RKO (cell line): Measurements from ENCODE around the gene NRG2.

Source experiments
- DNase-seq: peaks from one replicate; pipeline ENCODE4 v3.0.0-alpha.2; 2016; ENCODE audit warnings: low spot score

The NRG2 gene

GRCh38 chr5:139836469-139837208 lies 206.5 kb downstream of the NRG2 start:
- DNase-seq, result no peak

- no peak for DNase-seq
These were observed 207.4 kb downstream of the NRG2 start for GRCh38 chr5:139835656-139836055.

GRCh38 chr5:139833525-139833924 lies 209.6 kb downstream of the NRG2 start:
- DNase-seq, result no peak

GRCh38 chr5:139831624-139832023 lies 211.5 kb downstream of the NRG2 start:
- no peak for DNase-seq

- DNase-seq, result no peak
These were observed 213.6 kb downstream of the NRG2 start for GRCh38 chr5:139829471-139829870.

GRCh38 chr5:139828207-139828895 lies 214.7 kb downstream of the NRG2 start:
- DNase-seq, result no peak

- DNase-seq, result no peak
These were observed 217.4 kb downstream of the NRG2 start for GRCh38 chr5:139825690-139826089.

- no peak for DNase-seq
These were observed 219.2 kb downstream of the NRG2 start for GRCh38 chr5:139823757-139824355.

GRCh38 chr5:139822553-139823425 lies 220.3 kb downstream of the NRG2 start:
- no peak for DNase-seq

- DNase-seq, result no peak
These were observed 221.1 kb downstream of the NRG2 start for GRCh38 chr5:139821806-139822552.

- DNase-seq, result no peak
These were observed 222.5 kb downstream of the NRG2 start for GRCh38 chr5:139820606-139821005.

GRCh38 chr5:139820130-139820529 lies 223.0 kb downstream of the NRG2 start:
- no peak for DNase-seq

- DNase-seq, result no peak
These were observed 225.1 kb downstream of the NRG2 start for GRCh38 chr5:139817970-139818369.

GRCh38 chr5:139817362-139817761 lies 225.7 kb downstream of the NRG2 start:
- DNase-seq, result no peak

- DNase-seq, result no peak
These were observed 226.5 kb downstream of the NRG2 start for GRCh38 chr5:139816566-139816965.

GRCh38 chr5:139814704-139815280 lies 228.3 kb downstream of the NRG2 start:
- DNase-seq, result no peak

GRCh38 chr5:139814191-139814601 lies 228.9 kb downstream of the NRG2 start:
- DNase-seq, result no peak

GRCh38 chr5:139812836-139813805 lies 230.0 kb downstream of the NRG2 start:
- no peak for DNase-seq

GRCh38 chr5:139812323-139812722 lies 230.8 kb downstream of the NRG2 start:
- DNase-seq, result no peak

GRCh38 chr5:139811274-139811607 lies 231.9 kb downstream of the NRG2 start:
- no peak for DNase-seq
